OCI-LY7 (cell line): ENCODE data around the gene C19orf73.

Experiments
- CTCF ChIP-seq: fragments of 200-600 bp; sonication (generic); conservative IDR thresholded peaks from 2 replicates; pipeline ENCODE4 v1.5.1; 2014; ENCODE audit warnings: mild to moderate bottlenecking, antibody characterized with exemption, low read length, moderate library complexity, mixed read lengths
- EZH2phosphoT487 ChIP-seq: fragments of 200-600 bp; sonication (generic); IDR thresholded peaks from 2 replicates; pipeline ENCODE4 v1.6.1; 2018; ENCODE audit warnings: low read depth, borderline replicate concordance, mild to moderate bottlenecking, mixed run types, antibody characterized with exemption, low read length, moderate library complexity, mixed read lengths

GRCh38 chr19:49157445-49158224 lies 38.7 kb upstream of the C19orf73 start, which contains the start of gene TRPM4:
- TF ChIP-seq CTCF (no peak), EZH2phosphoT487 (no peak)
